Thyroid gland (tissue), 4 donors: Measurements from ENCODE around the gene NCKAP5.

ENCODE experiments used
- CTCF ChIP-seq, 6 experiments: fragments of 200-600 bp in 3 of 6; fragments of 450-650 bp in 3 of 6; sonication (generic) in 3 of 6; IDR thresholded peaks; one replicate each; pipeline ENCODE4 v1.5.1; 2016 to 2019; ENCODE audit warnings: antibody characterized with exemption in 6 of 6, mild to moderate bottlenecking in 2 of 6, inconsistent platforms in 1 of 6, moderate library complexity in 1 of 6
- POLR2A ChIP-seq, 2 donors: fragments of 450-650 bp; IDR thresholded peaks; one replicate each; pipeline ENCODE4 v1.6.1; 2017; ENCODE audit warnings: antibody characterized with exemption in 2 of 2, mild to moderate bottlenecking in 2 of 2, moderate library complexity in 1 of 2

- no peak for TF ChIP-seq CTCF (IDR thresholded peaks at IDR 0.05)
- TF ChIP-seq POLR2A (IDR thresholded peaks at IDR 0.05), result no peak
Observed at GRCh38 chr2:133408671-133409070, 159.6 kb downstream of the NCKAP5 start.
